SK-N-MC (cell line): Measurements from ENCODE around the gene SDK1.

Experiments
- EZH2 ChIP-seq: fragments of 200-600 bp; sonication (generic); IDR thresholded peaks from one replicate; pipeline ENCODE4 v1.6.1; 2017; ENCODE audit warnings: antibody characterized with exemption
- FOXP2 ChIP-seq: optimal IDR thresholded peaks from 2 replicates; pipeline ENCODE3; 2011; ENCODE audit warnings: mild to moderate bottlenecking, moderate library complexity; ENCODE audit not compliant: insufficient read depth; ENCODE audit errors: extremely low read length, control extremely low read depth
- POLR2AphosphoS5 ChIP-seq: IDR thresholded peaks from 2 replicates; pipeline ENCODE4 v1.6.1; 2012; ENCODE audit warnings: mild to moderate bottlenecking, low read depth, low read length, borderline replicate concordance

- TF ChIP-seq EZH2, result no peak
- no peak for TF ChIP-seq POLR2AphosphoS5
- no peak for TF ChIP-seq FOXP2
Observed at GRCh38 chr7:3649678-3650440, 348.8 kb downstream of the SDK1 start.
